NCI-H1694 treated with DMSO at 0.1 percent for 48 hours (cell line): Measurements from ENCODE around the gene BABAM2.
"Not testable (repeated sequence)": the region's sequence is repeated elsewhere in the genome, so short reads cannot be mapped to it uniquely, and the experiment has no call there.

Source experiments
- DNase-seq: peaks from one replicate; lab custom pipeline; 2025; lab: John Stamatoyannopoulos, UW

Gene BABAM2

GRCh38 chr2:28071221-28071620 lies 180.7 kb downstream of the BABAM2 start:
- DNase-seq, result peak; percentile 30

- DNase-seq, result peak; percentile 17
Measured at GRCh38 chr2:28074137-28074536, 183.6 kb downstream of the BABAM2 start.

GRCh38 chr2:28080911-28081310 lies 190.4 kb downstream of the BABAM2 start:
- no peak for DNase-seq

- DNase-seq, result no peak
Measured at GRCh38 chr2:28082131-28082530, 191.6 kb downstream of the BABAM2 start.

GRCh38 chr2:28083476-28083875 lies 192.9 kb downstream of the BABAM2 start:
- no peak for DNase-seq

GRCh38 chr2:28084564-28084963 lies 194.0 kb downstream of the BABAM2 start:
- DNase-seq, result no peak

GRCh38 chr2:28085201-28085600 lies 194.7 kb downstream of the BABAM2 start:
- DNase-seq, result no peak

- no peak for DNase-seq
Measured at GRCh38 chr2:28086611-28087010, 196.1 kb downstream of the BABAM2 start.

GRCh38 chr2:28088970-28089369 lies 198.4 kb downstream of the BABAM2 start:
- DNase-seq, result no peak

- no peak for DNase-seq
Measured at GRCh38 chr2:28089486-28089885, 199.0 kb downstream of the BABAM2 start.

GRCh38 chr2:28093308-28093707 lies 202.8 kb downstream of the BABAM2 start:
- no peak for DNase-seq

- no peak for DNase-seq
Measured at GRCh38 chr2:28093768-28094167, 203.2 kb downstream of the BABAM2 start.

GRCh38 chr2:28094739-28095138 lies 204.2 kb downstream of the BABAM2 start:
- no peak for DNase-seq

- DNase-seq, result no peak
Measured at GRCh38 chr2:28095622-28096021, 205.1 kb downstream of the BABAM2 start.

- DNase-seq, result no peak
Measured at GRCh38 chr2:28096421-28096820, 205.9 kb downstream of the BABAM2 start.

GRCh38 chr2:28098501-28099225 lies 208.1 kb downstream of the BABAM2 start:
- no peak for DNase-seq

GRCh38 chr2:28101123-28101522 lies 210.6 kb downstream of the BABAM2 start:
- no peak for DNase-seq

GRCh38 chr2:28101892-28102291 lies 211.4 kb downstream of the BABAM2 start:
- DNase-seq, result no peak

- DNase-seq, result no peak
Measured at GRCh38 chr2:28102455-28102874, 211.9 kb downstream of the BABAM2 start.

GRCh38 chr2:28103611-28104010 lies 213.1 kb downstream of the BABAM2 start:
- DNase-seq, result no peak

- no peak for DNase-seq
Measured at GRCh38 chr2:28108143-28108542, 217.6 kb downstream of the BABAM2 start.

GRCh38 chr2:28113771-28114170 lies 223.2 kb downstream of the BABAM2 start:
- DNase-seq, result not testable (repeated sequence)

GRCh38 chr2:28117104-28117596 lies 226.6 kb downstream of the BABAM2 start:
- no peak for DNase-seq

- no peak for DNase-seq
Measured at GRCh38 chr2:28119631-28120030, 229.1 kb downstream of the BABAM2 start.
